GM12872 (cell line): ENCODE measurements around the gene SPATA21.

Source experiments
- CTCF ChIP-seq: IDR thresholded peaks from 3 replicates; pipeline ENCODE4 v1.5.1; 2011; ENCODE audit warnings: low read depth, mild to moderate bottlenecking, low read length, moderate library complexity; ENCODE audit not compliant: insufficient read depth

Gene SPATA21

GRCh38 chr1:16351456-16351993, 85.7 kb downstream of the SPATA21 start:
- TF ChIP-seq CTCF: no peak

GRCh38 chr1:16349847-16350406, 87.3 kb downstream of the SPATA21 start:
- no peak for TF ChIP-seq CTCF
